Adrenal gland (tissue), 12 donors: Measurements from ENCODE around the gene CD79A. TPM values are rescaled to one million over a fixed set of nuclear protein-coding genes. Genes with fewer than 3 reads are reported as not detected.

Experiments used
- DNase-seq, 7 donors: peaks; one replicate each; pipeline ENCODE4 v3.0.0-alpha.2; 2019 to 2020
- H3K27ac ChIP-seq, 5 donors: fragments of 200-600 bp; sonication (generic) in 4 of 5; 1 replicate in 3 of 5; 2 replicates in 2 of 5; pipeline versions ENCODE4 v1.5.1 to v1.8.0; 2016 to 2020; ENCODE audit warnings: mild to moderate bottlenecking in 1 of 5
- H3K27me3 ChIP-seq: fragments of 200-600 bp; 2 replicates; pipeline ENCODE4 v1.8.0; 2021
- H3K36me3 ChIP-seq, 2 donors: fragments of 200-600 bp; replicated peaks in 1 of 2; 1 replicate in 1 of 2; 2 replicates in 1 of 2; pipeline versions ENCODE4 v1.5.1 to v1.8.0; 2018 to 2022
- H3K4me1 ChIP-seq, 2 donors: fragments of 200-600 bp; replicated peaks in 1 of 2; 1 replicate in 1 of 2; 2 replicates in 1 of 2; pipeline versions ENCODE4 v1.5.1 to v1.8.0; 2018 to 2021
- H3K4me3 ChIP-seq, 4 donors: fragments of 200-600 bp; sonication (generic) in 3 of 4; one replicate each; pipeline ENCODE4 v1.5.1; 2016 to 2018
- H3K9me3 ChIP-seq, 3 donors: fragments of 200-600 bp; sonication (generic) in 1 of 3; replicated peaks in 1 of 3; 1 replicate in 2 of 3; 2 replicates in 1 of 3; pipeline versions ENCODE4 v1.5.1 to v1.8.0; 2016 to 2021
- CTCF ChIP-seq, 6 experiments: fragments of 450-650 bp in 4 of 6; fragments of 200-600 bp in 2 of 6; sonication (generic) in 1 of 6; IDR thresholded peaks; 1 replicate in 5 of 6; 2 replicates in 1 of 6; pipeline versions ENCODE4 v1.5.1 to v1.8.0; 2016 to 2021; ENCODE audit warnings: antibody characterized with exemption in 6 of 6, mild to moderate bottlenecking in 2 of 6, moderate library complexity in 1 of 6
- POLR2A ChIP-seq, 2 donors: fragments of 450-650 bp; IDR thresholded peaks; one replicate each; pipeline ENCODE4 v1.6.1; 2017; ENCODE audit warnings: antibody characterized with exemption in 2 of 2, mild to moderate bottlenecking in 2 of 2, moderate library complexity in 1 of 2
- WGBS, 4 donors: extraction: QIAGEN DNeasy Blood & Tissue Kit in 2 of 4; methylation state at CpG; one replicate each; pipeline versions ENCODE4 v1.1.5 to v1.1.7; 2013 to 2017; 5-methylcytosine and 5-hydroxymethylcytosine counted together
- intact Hi-C, 2 donors: fragments of 100-400 bp; cut with DNase I; formaldehyde crosslinking; loops; one replicate each; pipeline versions ENCODE4 v1.14.1 to v1.15.0; 2022 to 2023
- polyA plus RNA-seq, 3 donors: library from polyadenylated mRNA; stranded (reverse); fragments of 200-250 nt in 2 of 3; fragments of 350-450 nt in 1 of 3; fragmentation: Illumina TruSeq in 1 of 3; extraction: RNeasy Lipid Tissue Mini Kit (QIAGEN cat#74804) in 1 of 3; gene quantifications; one replicate each; pipeline ENCODE4 v1.2.3, GENCODE V29; 2013 to 2014
- total RNA-seq, 9 donors: library from RNA; depleted of rRNA in 4 of 9; stranded (reverse); fragments of >200 nt in 4 of 9; fragments of 120-200 nt in 1 of 9; fragmentation: NEBNext Ultra II Directional in 1 of 9; extraction: Animal tissue kit (Norgen Biotek cat#: 25700) in 1 of 9; gene quantifications; one replicate each; pipeline versions ENCODE4 v1.1.0 to v1.2.4, GENCODE V29; 2013 to 2023
- donor health status: healthy with polysubstance abuse.
- donor health status: Bipolar disorder and iron deficiency.
- donor health status: DM: yes; HTN: yes; CAD: no.
- donor health status: DM: no; HTN: no; CAD: no.
- donor health status: DM: no; HTN: no; CAD: no.
- donor health status: DM: yes; HTN: yes; CAD: no.

Gene CD79A
- total and polyA plus RNA-seq, 12 donors: 0.28 to 6.2 (median 0.50) TPM; not detected in 3

- Histone ChIP-seq H3K36me3 (no peaks in the 10 kb centered on the region), H3K4me1 (peaks cover 0 to 9% of the 10 kb centered on the region in 2 donors), H3K9me3 (no peaks in the 10 kb centered on the region), H3K27me3 (no peaks in the 10 kb centered on the region), H3K27ac (no peak overlapping the region), H3K4me3 (no peak overlapping the region)
- 65 to 82% (median 73%) methylated on average over 4 to 7 of the region's 7 CpGs for WGBS, 4 donors
- TF ChIP-seq POLR2A (IDR thresholded peaks at IDR 0.05): no peak
- TF ChIP-seq CTCF (IDR thresholded peaks at IDR 0.05): no peak
- intact Hi-C loops: loop anchor here (5.0 to 10.0 kb wide), 3 partner anchors 55 to 75 kb away; partner anchors contain the start of gene RABAC1 (in 1 of the 2)
- no peak for DNase-seq
These were observed 2.7 kb downstream of the CD79A start for GRCh38 chr19:41879670-41880328.

- no peak for TF ChIP-seq CTCF (IDR thresholded peaks at IDR 0.05)
- no peak for TF ChIP-seq POLR2A (IDR thresholded peaks at IDR 0.05)
- intact Hi-C loops: loop anchor here in 1 of 2 donors (10.0 kb wide), 1 partner anchor 54 kb away; no protein-coding TSS in a partner anchor
- H3K4me3 ChIP-seq: no peak overlapping the region
- peaks cover 0 to 13% of the 10 kb centered on the region in 2 donors for H3K4me1 ChIP-seq
- 72 to 78% (median 73%) methylated on average over 5 of the region's 5 CpGs for WGBS, 4 donors
- H3K36me3 ChIP-seq: no peaks in the 10 kb centered on the region
- H3K27ac ChIP-seq: no peak overlapping the region
- no peaks in the 10 kb centered on the region for H3K9me3 ChIP-seq
- no peaks in the 10 kb centered on the region for H3K27me3 ChIP-seq
- DNase-seq: no peak
These were observed 3.2 kb downstream of the CD79A start for GRCh38 chr19:41880329-41880708.

- H3K4me1 ChIP-seq: peaks cover 0 to 13% of the 10 kb centered on the region in 2 donors
- intact Hi-C loops: loop anchor here in 1 of 2 donors (10.0 kb wide), 1 partner anchor 52 kb away; no protein-coding TSS in a partner anchor
- 3 to 5% (median 4%) methylated on average over 26 to 74 of the region's 80 CpGs for WGBS, 4 donors
- peak in 4 of 7 donors; percentile 38 to 48 (median 45) for DNase-seq
- TF ChIP-seq CTCF (IDR thresholded peaks at IDR 0.05) (no peak), POLR2A (IDR thresholded peaks at IDR 0.05) (peak in 1 of 2 donors; percentile 26)
- no peaks in the 10 kb centered on the region for H3K27me3 ChIP-seq
- H3K9me3 ChIP-seq: no peaks in the 10 kb centered on the region
- H3K4me3 ChIP-seq: peak within 1 kb of the TSS; percentile 2 to 95 (median 66)
- no peaks in the 10 kb centered on the region for H3K36me3 ChIP-seq
- H3K27ac ChIP-seq: peak within 1 kb of the TSS in 4 of 5 donors; percentile 67 to 90 (median 76)
These were observed 5.7 kb downstream of the CD79A start, which contains the start of gene ARHGEF1 for GRCh38 chr19:41882568-41883462. TSS of gene ARHGEF1 (plus strand) at chr19:41883184. CDS start at chr19:41888083, 4,899 bp downstream.

- no peak for DNase-seq
- intact Hi-C loops: loop anchor here in 1 of 2 donors (10.0 kb wide), 1 partner anchor 51 kb away; no protein-coding TSS in a partner anchor
- Histone ChIP-seq H3K27me3 (no peaks in the 10 kb centered on the region), H3K9me3 (no peaks in the 10 kb centered on the region), H3K4me3 (peak overlapping the region; percentile 2 to 95 (median 66)), H3K36me3 (peaks cover 0 to 3% of the 10 kb centered on the region in 2 donors), H3K27ac (peak overlapping the region in 4 of 5 donors; percentile 67 to 90 (median 76)), H3K4me1 (peaks cover 0 to 13% of the 10 kb centered on the region in 2 donors)
- 0 to 1% (median 1%) methylated on average over 12 to 23 of the region's 23 CpGs for WGBS, 4 donors
- TF ChIP-seq POLR2A (IDR thresholded peaks at IDR 0.05): no peak
These were observed 6.4 kb downstream of the CD79A start for GRCh38 chr19:41883463-41883820.
